Measurements from ENCODE around the gene TBXT. TPM values are rescaled to one million over a fixed set of nuclear protein-coding genes. Genes with fewer than 3 reads are reported as not detected.
"Not testable (repeated sequence)": the region's sequence is repeated elsewhere in the genome, so short reads cannot be mapped to it uniquely, and the experiment has no call there.

The TBXT gene
- total RNA-seq, 6 experiments from 2014 or later, result not detected

GRCh38 chr6:166179704-166180103 lies 12.1 kb upstream of the TBXT start:
- peaks cover 32% of the 10 kb centered on the region for H3K9me3 Mint-ChIP-seq
- no peak for DNase-seq
- H3K27me3 Mint-ChIP-seq (ENCODE audit: insufficient read depth), result no peaks in the 10 kb centered on the region; the same call in none of the 2 replicates
- H3K27ac Mint-ChIP-seq, result no peak overlapping the region
- no peaks in the 10 kb centered on the region; the same call in 1 of the 2 replicates for H3K36me3 Mint-ChIP-seq (ENCODE audit: low read depth)
- no peaks in the 10 kb centered on the region for H3K4me1 Mint-ChIP-seq (ENCODE audit: low read depth)
- H3K4me3 Mint-ChIP-seq, result no peak overlapping the region
- no peak for TF ChIP-seq CTCF (IDR thresholded peaks at IDR 0.05)

DNA sequence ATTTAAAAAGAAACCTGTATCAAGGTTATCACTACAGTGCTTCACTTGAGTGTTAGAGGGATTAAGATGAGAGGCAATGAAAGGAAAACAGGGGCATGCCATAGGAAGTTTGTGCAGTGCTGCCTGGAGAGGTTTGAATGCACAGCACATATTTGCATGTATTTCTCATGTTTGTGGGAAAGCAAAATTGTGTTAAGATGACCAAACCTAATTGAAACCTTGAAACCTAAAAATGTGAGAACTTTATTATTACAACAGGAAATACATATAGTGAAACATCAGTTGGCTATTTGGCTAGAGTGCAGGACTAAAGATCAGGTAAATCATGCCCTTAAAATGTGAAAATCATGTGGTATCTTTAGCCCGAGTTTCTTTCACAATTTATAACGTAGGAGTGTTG lies 8.5 kb upstream of the TBXT start:
- H3K27me3 Mint-ChIP-seq (ENCODE audit: insufficient read depth), result no peaks in the 10 kb centered on the region
- no peaks in the 10 kb centered on the region; the same call in 1 of the 2 replicates for H3K36me3 Mint-ChIP-seq (ENCODE audit: low read depth)
- H3K4me3 Mint-ChIP-seq, result no peak overlapping the region
- TF ChIP-seq CTCF (IDR thresholded peaks at IDR 0.05), result no peak
- H3K9me3 Mint-ChIP-seq, result peaks cover 16% of the 10 kb centered on the region
- H3K4me1 Mint-ChIP-seq (ENCODE audit: low read depth), result no peaks in the 10 kb centered on the region
- no peak for DNase-seq
- H3K27ac Mint-ChIP-seq, result no peak overlapping the region

DNA sequence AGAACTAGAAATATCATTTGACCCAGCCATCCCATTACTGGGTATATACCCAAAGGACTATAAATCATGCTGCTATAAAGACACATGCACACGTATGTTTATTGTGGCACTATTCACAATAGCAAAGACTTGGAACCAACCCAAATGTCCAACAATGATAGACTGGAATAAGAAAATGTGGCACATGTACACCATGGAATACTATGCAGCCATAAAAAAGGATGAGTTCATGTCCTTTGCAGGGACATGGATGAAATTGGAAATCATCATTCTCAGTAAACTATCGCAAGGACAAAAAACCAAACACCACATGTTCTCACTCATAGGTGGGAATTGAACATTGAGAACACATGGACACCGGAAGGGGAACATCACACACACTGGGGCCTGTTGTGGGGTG lies 7.4 kb upstream of the TBXT start:
- peaks cover 16% of the 10 kb centered on the region for H3K9me3 Mint-ChIP-seq
- DNase-seq; H3K4me3 Mint-ChIP-seq; H3K27me3 Mint-ChIP-seq (ENCODE audit: insufficient read depth); H3K36me3 Mint-ChIP-seq (ENCODE audit: low read depth); H3K4me1 Mint-ChIP-seq (ENCODE audit: low read depth); H3K27ac Mint-ChIP-seq: not testable (repeated sequence)

DNA sequence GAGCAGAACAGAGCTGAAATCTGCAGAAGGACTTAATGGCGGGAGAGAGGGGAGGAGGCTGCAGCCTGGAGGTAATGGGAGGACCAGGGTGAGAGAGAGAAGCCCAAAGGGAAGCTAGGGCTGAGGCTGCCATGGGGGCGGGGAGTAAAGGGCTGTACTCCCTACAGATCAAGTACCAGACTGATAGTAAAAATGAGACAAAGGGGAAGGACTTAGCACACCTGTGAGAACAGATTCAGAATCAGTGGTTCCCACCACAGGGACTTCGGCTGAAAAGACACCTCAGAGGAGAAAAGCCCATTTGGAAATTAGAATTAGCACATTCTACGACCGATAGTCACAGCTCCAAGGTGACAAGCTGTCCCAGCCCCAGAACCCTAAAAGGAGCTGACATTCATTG lies 6.4 kb upstream of the TBXT start:
- Mint-ChIP-seq H3K4me1 (ENCODE audit: low read depth) (no peaks in the 10 kb centered on the region), H3K4me3 (no peak overlapping the region), H3K27ac (no peak overlapping the region), H3K36me3 (ENCODE audit: low read depth) (no peaks in the 10 kb centered on the region; the same call in 1 of the 2 replicates), H3K9me3 (peaks cover 12% of the 10 kb centered on the region), H3K27me3 (ENCODE audit: insufficient read depth) (peaks cover 11% of the 10 kb centered on the region; the same call in 1 of the 2 replicates)
- no peak for DNase-seq
- no peak for TF ChIP-seq CTCF (IDR thresholded peaks at IDR 0.05)

GRCh38 chr6:166173281-166173951 lies 5.8 kb upstream of the TBXT start:
- no peak overlapping the region for H3K4me3 Mint-ChIP-seq
- peaks cover 14% of the 10 kb centered on the region for H3K9me3 Mint-ChIP-seq
- H3K4me1 Mint-ChIP-seq (ENCODE audit: low read depth), result no peaks in the 10 kb centered on the region
- peaks cover 14% of the 10 kb centered on the region for H3K27me3 Mint-ChIP-seq (ENCODE audit: insufficient read depth)
- DNase-seq, result no peak
- TF ChIP-seq CTCF (IDR thresholded peaks at IDR 0.05), result no peak
- no peak overlapping the region for H3K27ac Mint-ChIP-seq
- H3K36me3 Mint-ChIP-seq (ENCODE audit: low read depth), result no peaks in the 10 kb centered on the region; the same call in 1 of the 2 replicates

DNA sequence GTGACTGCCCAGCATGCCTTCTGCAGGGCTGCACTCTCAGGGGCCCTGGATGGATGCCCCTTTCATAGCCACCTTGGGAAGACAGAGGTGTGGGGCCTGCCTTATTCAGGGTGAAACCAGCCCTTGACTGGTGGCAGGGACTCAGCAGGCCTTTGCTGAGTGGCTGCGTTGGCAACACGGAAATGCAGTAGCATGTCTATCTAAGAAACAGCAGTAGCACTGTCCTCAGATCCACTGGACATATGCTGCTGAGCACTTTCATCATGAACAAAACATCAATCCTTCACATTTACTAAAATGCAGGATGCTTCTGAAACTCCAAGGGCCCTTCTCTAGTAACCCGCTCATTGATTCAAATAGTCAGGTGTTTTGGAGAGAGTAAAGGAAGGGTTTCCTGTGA lies 4.9 kb upstream of the TBXT start:
- Mint-ChIP-seq H3K36me3 (ENCODE audit: low read depth) (no peaks in the 10 kb centered on the region; the same call in 1 of the 2 replicates), H3K27me3 (ENCODE audit: insufficient read depth) (peaks cover 15% of the 10 kb centered on the region), H3K9me3 (peaks cover 14% of the 10 kb centered on the region), H3K4me1 (ENCODE audit: low read depth) (no peaks in the 10 kb centered on the region), H3K27ac (no peak overlapping the region), H3K4me3 (no peak overlapping the region)
- TF ChIP-seq CTCF (IDR thresholded peaks at IDR 0.05), result no peak
- no peak for DNase-seq
